GM12873 (cell line): ENCODE measurements around the gene TOB1.

Experiments used
- CTCF ChIP-seq: IDR thresholded peaks from 2 replicates; pipeline ENCODE4 v1.5.1; 2012; ENCODE audit warnings: low read depth, mild to moderate bottlenecking, moderate library complexity, low read length, control low read depth; ENCODE audit not compliant: insufficient read depth; ENCODE audit errors: missing control alignments

The TOB1 gene

GRCh38 chr17:50840311-50840851 is 25.8 kb downstream of the TOB1 start:
- TF ChIP-seq CTCF: no peak

- no peak for TF ChIP-seq CTCF
These were observed 26.4 kb downstream of the TOB1 start for GRCh38 chr17:50839591-50840310.

- TF ChIP-seq CTCF: no peak
These were observed 27.9 kb downstream of the TOB1 start for GRCh38 chr17:50837980-50838954.

- TF ChIP-seq CTCF: no peak
These were observed 28.7 kb downstream of the TOB1 start for GRCh38 chr17:50837286-50837979.

- TF ChIP-seq CTCF: no peak
These were observed 29.3 kb downstream of the TOB1 start for GRCh38 chr17:50836826-50837225.

- TF ChIP-seq CTCF: no peak
These were observed 30.6 kb downstream of the TOB1 start, which contains the start of gene WFIKKN2 for GRCh38 chr17:50835301-50836234. WFIKKN2 (plus strand) TSS chr17:50835586; CDS start chr17:50835938, 352 bp downstream.
